ENCODE measurements around the gene FAM174B. TPM values are rescaled to one million over a fixed set of nuclear protein-coding genes. Genes with fewer than 3 reads are reported as not detected.

Gene FAM174B
- total RNA-seq, 1 donor from 2014 or later = 11.0 TPM

- no peak for DNase-seq (ENCODE audit: extremely low spot score, unreplicated experiment)
- Mint-ChIP-seq H3K27me3 (ENCODE audit: unreplicated experiment) (peaks cover 57% of the 10 kb centered on the region), H3K4me1 (ENCODE audit: unreplicated experiment) (peaks cover 5% of the 10 kb centered on the region), H3K4me3 (ENCODE audit: unreplicated experiment) (no peak overlapping the region), H3K36me3 (ENCODE audit: unreplicated experiment) (no peaks in the 10 kb centered on the region), H3K27ac (ENCODE audit: unreplicated experiment) (no peak overlapping the region), H3K9me3 (ENCODE audit: unreplicated experiment) (no peaks in the 10 kb centered on the region)
- TF ChIP-seq CTCF (IDR thresholded peaks at IDR 0.05) = no peak
Observed at GRCh38 chr15:92591275-92591674, 64.3 kb downstream of the FAM174B start.

GRCh38 chr15:92586966-92587365 is 68.6 kb downstream of the FAM174B start:
- no peaks in the 10 kb centered on the region for H3K9me3 Mint-ChIP-seq (ENCODE audit: unreplicated experiment)
- H3K4me3 Mint-ChIP-seq (ENCODE audit: unreplicated experiment) = no peak overlapping the region
- H3K27ac Mint-ChIP-seq (ENCODE audit: unreplicated experiment) = no peak overlapping the region
- no peak for DNase-seq (ENCODE audit: extremely low spot score, unreplicated experiment)
- TF ChIP-seq CTCF (IDR thresholded peaks at IDR 0.05) = no peak
- no peaks in the 10 kb centered on the region for H3K4me1 Mint-ChIP-seq (ENCODE audit: unreplicated experiment)
- peaks cover 57% of the 10 kb centered on the region for H3K27me3 Mint-ChIP-seq (ENCODE audit: unreplicated experiment)
- no peaks in the 10 kb centered on the region for H3K36me3 Mint-ChIP-seq (ENCODE audit: unreplicated experiment)

- no peaks in the 10 kb centered on the region for H3K9me3 Mint-ChIP-seq (ENCODE audit: unreplicated experiment)
- H3K4me3 Mint-ChIP-seq (ENCODE audit: unreplicated experiment) = no peak overlapping the region
- H3K27ac Mint-ChIP-seq (ENCODE audit: unreplicated experiment) = no peak overlapping the region
- H3K4me1 Mint-ChIP-seq (ENCODE audit: unreplicated experiment) = no peaks in the 10 kb centered on the region
- H3K27me3 Mint-ChIP-seq (ENCODE audit: unreplicated experiment) = peaks cover 55% of the 10 kb centered on the region
- no peak for DNase-seq (ENCODE audit: extremely low spot score, unreplicated experiment)
- TF ChIP-seq CTCF (IDR thresholded peaks at IDR 0.05) = no peak
- H3K36me3 Mint-ChIP-seq (ENCODE audit: unreplicated experiment) = no peaks in the 10 kb centered on the region
Observed at GRCh38 chr15:92586383-92586942, 69.1 kb downstream of the FAM174B start.

GRCh38 chr15:92584105-92584504 is 71.5 kb downstream of the FAM174B start:
- no peak overlapping the region for H3K27ac Mint-ChIP-seq (ENCODE audit: unreplicated experiment)
- no peaks in the 10 kb centered on the region for H3K36me3 Mint-ChIP-seq (ENCODE audit: unreplicated experiment)
- no peaks in the 10 kb centered on the region for H3K9me3 Mint-ChIP-seq (ENCODE audit: unreplicated experiment)
- no peak for TF ChIP-seq CTCF (IDR thresholded peaks at IDR 0.05)
- DNase-seq (ENCODE audit: extremely low spot score, unreplicated experiment) = no peak
- H3K4me3 Mint-ChIP-seq (ENCODE audit: unreplicated experiment) = no peak overlapping the region
- no peaks in the 10 kb centered on the region for H3K4me1 Mint-ChIP-seq (ENCODE audit: unreplicated experiment)
- peaks cover 46% of the 10 kb centered on the region for H3K27me3 Mint-ChIP-seq (ENCODE audit: unreplicated experiment)

GRCh38 chr15:92583096-92584034 is 72.2 kb downstream of the FAM174B start:
- H3K27me3 Mint-ChIP-seq (ENCODE audit: unreplicated experiment) = peaks cover 44% of the 10 kb centered on the region

More at GRCh38 chr15:92583096-92584034, 72.2 kb downstream of the FAM174B start:
- H3K4me3 Mint-ChIP-seq (ENCODE audit: unreplicated experiment) = no peak overlapping the region
- no peaks in the 10 kb centered on the region for H3K4me1 Mint-ChIP-seq (ENCODE audit: unreplicated experiment)
- H3K9me3 Mint-ChIP-seq (ENCODE audit: unreplicated experiment) = no peaks in the 10 kb centered on the region
- no peak overlapping the region for H3K27ac Mint-ChIP-seq (ENCODE audit: unreplicated experiment)
- TF ChIP-seq CTCF (IDR thresholded peaks at IDR 0.05) = no peak
- no peak for DNase-seq (ENCODE audit: extremely low spot score, unreplicated experiment)
- H3K36me3 Mint-ChIP-seq (ENCODE audit: unreplicated experiment) = no peaks in the 10 kb centered on the region

All from osteocyte (in vitro differentiated cells).